Colonic mucosa (tissue), 4 donors: ENCODE results near the gene ST7. TPM values are rescaled to one million over a fixed set of nuclear protein-coding genes. Genes with fewer than 3 reads are reported as not detected.
"Not testable (repeated sequence)": the region's sequence is repeated elsewhere in the genome, so short reads cannot be mapped to it uniquely, and the experiment has no call there.

Source experiments
- DNase-seq: peaks from one replicate; pipeline ENCODE4 v3.0.0-alpha.2; 2020
- H3K27ac ChIP-seq: fragments of 200-600 bp; one replicate; pipeline ENCODE4 v1.8.0; 2021
- H3K27me3 ChIP-seq: fragments of 200-600 bp; one replicate; pipeline ENCODE4 v1.8.0; 2021
- H3K36me3 ChIP-seq: fragments of 200-600 bp; one replicate; pipeline ENCODE4 v1.8.0; 2021
- H3K4me1 ChIP-seq: fragments of 200-600 bp; one replicate; pipeline ENCODE4 v1.8.0; 2021; ENCODE audit warnings: mild to moderate bottlenecking
- H3K4me3 ChIP-seq: fragments of 200-600 bp; one replicate; pipeline ENCODE4 v1.8.0; 2021
- H3K9ac ChIP-seq, 2 donors: one replicate each; pipeline ENCODE4 v1.7.0; 2013; ENCODE audit warnings: control low read depth in 2 of 2, low read depth in 2 of 2, low read length in 2 of 2
- H3K9me3 ChIP-seq: fragments of 200-600 bp; one replicate; pipeline ENCODE4 v1.8.0; 2021
- intact Hi-C: fragments of 100-400 bp; cut with DNase I; formaldehyde crosslinking; loops from one replicate; pipeline ENCODE4 v1.14.1; 2022
- total RNA-seq, 2 donors: library from RNA; stranded (reverse); fragmentation: NEBNext Ultra II Directional in 1 of 2; extraction: Animal tissue kit (Norgen Biotek cat#: 25700) in 1 of 2; gene quantifications; one replicate each; pipeline ENCODE4 v1.2.1, GENCODE V29; 2021
- TF ChIP-seq, protein P1 (sequence below): fragments of 200-600 bp; IDR thresholded peaks from one replicate; pipeline ENCODE4 v1.8.0; 2022; ENCODE audit warnings: antibody characterized with exemption, mild to moderate bottlenecking
- donor health status: healthy.
- donor health status: DM: no; HTN: no; CAD: no.
- donor health status: DM: no; HTN: no; CAD: no.

The ST7 gene
- total RNA-seq, 2 donors from 2014 or later, result 10.6 to 12.2 TPM

DNA sequence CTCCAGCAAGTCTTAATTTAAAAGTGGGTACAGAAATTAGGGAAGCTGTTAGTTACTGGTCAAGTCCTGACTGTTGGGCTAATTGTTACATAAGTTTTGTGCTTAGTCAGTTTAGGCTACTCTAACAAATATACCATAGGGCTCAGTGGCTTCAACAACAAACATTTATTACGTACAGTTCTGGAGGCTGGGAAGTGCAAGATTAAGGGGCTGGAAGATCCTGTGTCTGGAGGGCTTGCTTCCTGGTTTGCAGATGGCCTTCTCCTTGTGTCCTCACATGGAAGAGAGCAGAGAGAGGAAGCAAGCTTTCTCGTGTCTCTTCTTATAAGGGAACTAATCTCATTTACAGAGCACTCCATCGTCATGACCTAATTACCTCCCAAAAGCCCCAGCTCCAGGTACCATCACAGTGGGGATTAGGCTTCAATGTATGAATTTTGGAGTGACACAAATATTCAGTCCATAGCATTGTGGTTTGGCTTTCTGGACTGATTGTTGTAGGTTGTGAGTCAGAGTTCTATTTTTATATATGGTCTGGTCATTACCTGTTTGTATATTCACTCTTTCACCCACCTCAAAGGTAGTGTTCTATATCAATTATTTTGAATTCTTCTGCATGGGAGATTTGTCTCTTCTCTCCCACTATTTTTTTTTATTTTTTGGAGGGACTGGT, 17.1 kb downstream of the ST7 start:
- intact Hi-C loops, result no loop called here
- TF ChIP-seq, protein P1, sequence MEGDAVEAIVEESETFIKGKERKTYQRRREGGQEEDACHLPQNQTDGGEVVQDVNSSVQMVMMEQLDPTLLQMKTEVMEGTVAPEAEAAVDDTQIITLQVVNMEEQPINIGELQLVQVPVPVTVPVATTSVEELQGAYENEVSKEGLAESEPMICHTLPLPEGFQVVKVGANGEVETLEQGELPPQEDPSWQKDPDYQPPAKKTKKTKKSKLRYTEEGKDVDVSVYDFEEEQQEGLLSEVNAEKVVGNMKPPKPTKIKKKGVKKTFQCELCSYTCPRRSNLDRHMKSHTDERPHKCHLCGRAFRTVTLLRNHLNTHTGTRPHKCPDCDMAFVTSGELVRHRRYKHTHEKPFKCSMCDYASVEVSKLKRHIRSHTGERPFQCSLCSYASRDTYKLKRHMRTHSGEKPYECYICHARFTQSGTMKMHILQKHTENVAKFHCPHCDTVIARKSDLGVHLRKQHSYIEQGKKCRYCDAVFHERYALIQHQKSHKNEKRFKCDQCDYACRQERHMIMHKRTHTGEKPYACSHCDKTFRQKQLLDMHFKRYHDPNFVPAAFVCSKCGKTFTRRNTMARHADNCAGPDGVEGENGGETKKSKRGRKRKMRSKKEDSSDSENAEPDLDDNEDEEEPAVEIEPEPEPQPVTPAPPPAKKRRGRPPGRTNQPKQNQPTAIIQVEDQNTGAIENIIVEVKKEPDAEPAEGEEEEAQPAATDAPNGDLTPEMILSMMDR, result no peak
- no peaks in the 10 kb centered on the region for H3K27me3 ChIP-seq

DNA sequence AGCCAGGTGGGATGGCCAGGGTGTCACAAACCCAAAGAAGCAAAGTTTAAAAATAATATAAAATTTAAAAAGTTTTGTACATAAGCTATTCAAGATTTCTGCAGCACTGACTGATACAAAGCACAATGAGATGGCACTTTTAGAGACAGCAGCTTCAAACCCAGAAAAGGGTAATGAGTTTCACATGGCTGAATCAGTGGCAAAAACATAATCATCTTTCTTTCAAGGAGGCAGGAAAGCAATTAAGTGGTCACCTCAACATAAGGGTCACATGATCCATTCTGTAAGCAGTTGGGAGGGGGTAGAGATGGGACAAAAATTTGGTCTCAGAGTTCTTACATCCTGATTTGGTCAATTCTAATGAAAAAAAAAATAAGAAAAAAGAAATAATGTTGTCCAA, 17.9 kb downstream of the ST7 start:
- H3K27me3 ChIP-seq, H3K27ac ChIP-seq: not testable (repeated sequence)

More for the DNA sequence above, 17.1 kb downstream of the ST7 start:
- DNase-seq, result no peak
- Histone ChIP-seq H3K9ac (no peak overlapping the region), H3K27ac (no peak overlapping the region), H3K4me1 (no peaks in the 10 kb centered on the region), H3K4me3 (no peak overlapping the region), H3K9me3 (no peaks in the 10 kb centered on the region), H3K36me3 (no peaks in the 10 kb centered on the region)

DNA sequence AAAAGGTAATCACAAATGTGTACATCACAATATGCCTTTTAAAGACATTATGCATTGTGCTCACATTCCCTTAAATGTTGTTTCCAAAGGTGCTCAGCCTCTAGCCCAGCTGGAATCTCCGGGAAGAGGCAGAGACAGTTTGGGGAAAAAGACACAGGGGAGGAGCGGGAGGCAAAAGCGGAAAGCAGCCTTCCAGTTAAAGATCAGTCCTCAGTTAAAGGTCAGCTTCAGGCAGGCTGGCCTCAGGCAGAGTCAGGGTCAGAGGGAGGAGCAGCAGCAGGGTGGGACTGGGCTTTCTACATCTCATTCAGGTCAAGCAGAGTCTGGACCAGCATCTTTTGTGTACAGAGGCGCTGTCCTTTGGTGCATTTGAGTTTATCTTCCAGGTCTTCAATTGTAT, 18.6 kb downstream of the ST7 start:
- Histone ChIP-seq H3K9ac (no peak overlapping the region), H3K4me3 (no peak overlapping the region), H3K27ac (no peak overlapping the region), H3K27me3 (no peaks in the 10 kb centered on the region), H3K4me1 (no peaks in the 10 kb centered on the region), H3K36me3 (no peaks in the 10 kb centered on the region), H3K9me3 (no peaks in the 10 kb centered on the region)
- TF ChIP-seq, protein P1, result no peak
- intact Hi-C loops, result no loop called here
- no peak for DNase-seq

More for the DNA sequence above, 17.9 kb downstream of the ST7 start:
- H3K9me3 ChIP-seq, H3K9ac ChIP-seq, DNase-seq, H3K36me3 ChIP-seq, intact Hi-C loops, H3K4me3 ChIP-seq, H3K4me1 ChIP-seq: not testable (repeated sequence)

DNA sequence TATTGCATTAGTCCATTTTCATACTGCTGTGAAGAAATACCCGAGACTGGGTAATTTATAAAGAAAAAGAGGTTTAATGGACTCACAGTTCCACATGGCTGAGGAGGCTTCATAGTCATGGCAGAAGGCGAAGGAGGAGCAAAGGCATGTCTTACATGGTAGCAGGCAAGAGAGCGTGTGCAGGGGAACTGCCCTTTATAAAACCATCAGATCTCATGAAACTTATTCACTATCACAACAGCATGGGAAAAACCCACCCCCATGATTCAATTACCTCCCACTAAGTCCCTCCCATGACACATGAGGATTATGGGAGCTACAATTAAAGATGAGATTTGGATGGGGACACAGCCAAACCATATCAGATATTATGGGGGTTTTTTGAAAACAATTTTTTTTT, 21.7 kb downstream of the ST7 start:
- DNase-seq, H3K9ac ChIP-seq, H3K4me3 ChIP-seq, H3K9me3 ChIP-seq, H3K4me1 ChIP-seq, H3K27ac ChIP-seq, H3K36me3 ChIP-seq, H3K27me3 ChIP-seq, intact Hi-C loops: not testable (repeated sequence)

DNA sequence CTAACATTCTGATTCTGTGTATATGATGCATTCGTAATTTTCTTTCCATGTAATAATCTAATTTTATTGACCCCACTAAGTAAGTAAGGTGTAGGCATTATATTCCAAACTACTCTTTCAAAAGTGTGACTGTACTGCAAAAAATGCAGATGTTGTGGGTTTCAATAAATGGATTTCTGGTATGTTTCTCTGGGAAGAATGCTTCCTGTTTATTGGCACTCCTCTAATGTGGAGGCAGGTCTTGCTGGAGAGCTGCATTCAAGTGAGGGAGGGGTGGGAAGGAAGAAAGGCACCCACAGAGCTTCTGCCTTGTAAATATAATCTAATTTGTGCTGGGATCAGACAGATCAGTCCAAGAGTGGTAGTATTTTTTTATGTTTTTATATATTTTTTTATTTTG, 23.9 kb downstream of the ST7 start:
- Histone ChIP-seq H3K4me1 (no peaks in the 10 kb centered on the region), H3K36me3 (no peaks in the 10 kb centered on the region), H3K4me3 (no peak overlapping the region), H3K27ac (no peak overlapping the region), H3K9me3 (no peaks in the 10 kb centered on the region), H3K9ac (no peak overlapping the region), H3K27me3 (no peaks in the 10 kb centered on the region)
- intact Hi-C loops, result no loop called here
- TF ChIP-seq, protein P1, result no peak
- no peak for DNase-seq

DNA sequence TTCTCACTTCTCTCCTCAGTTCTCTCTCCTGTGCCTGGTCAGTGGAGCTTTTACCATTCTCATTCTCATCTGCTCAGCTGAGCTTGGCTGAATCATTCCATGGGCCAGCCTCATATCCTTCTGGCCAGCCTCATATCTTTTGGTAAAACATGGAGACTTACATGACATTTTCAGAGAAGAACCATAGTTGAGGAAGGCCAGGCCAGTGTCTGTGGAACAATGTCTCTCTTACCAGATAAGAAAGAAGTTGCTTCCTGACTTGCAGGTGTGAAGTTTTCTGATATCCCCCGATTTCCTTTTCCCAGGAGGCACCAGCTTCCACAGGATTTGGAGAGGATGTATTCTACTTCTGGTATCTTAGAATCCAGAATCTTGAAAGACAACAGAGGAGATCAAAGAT, 24.7 kb downstream of the ST7 start:
- TF ChIP-seq, protein P1, result no peak
- Histone ChIP-seq H3K27me3 (no peaks in the 10 kb centered on the region), H3K9me3 (no peaks in the 10 kb centered on the region), H3K27ac (no peak overlapping the region), H3K4me3 (no peak overlapping the region), H3K4me1 (no peaks in the 10 kb centered on the region), H3K36me3 (no peaks in the 10 kb centered on the region), H3K9ac (no peak overlapping the region)
- intact Hi-C loops, result no loop called here
- DNase-seq, result no peak
